ENCODE data around the gene WNK4.
A peak's percentile ranks its signal among the peaks of the same experiment; 100 is the strongest.

Gene WNK4

DNA sequence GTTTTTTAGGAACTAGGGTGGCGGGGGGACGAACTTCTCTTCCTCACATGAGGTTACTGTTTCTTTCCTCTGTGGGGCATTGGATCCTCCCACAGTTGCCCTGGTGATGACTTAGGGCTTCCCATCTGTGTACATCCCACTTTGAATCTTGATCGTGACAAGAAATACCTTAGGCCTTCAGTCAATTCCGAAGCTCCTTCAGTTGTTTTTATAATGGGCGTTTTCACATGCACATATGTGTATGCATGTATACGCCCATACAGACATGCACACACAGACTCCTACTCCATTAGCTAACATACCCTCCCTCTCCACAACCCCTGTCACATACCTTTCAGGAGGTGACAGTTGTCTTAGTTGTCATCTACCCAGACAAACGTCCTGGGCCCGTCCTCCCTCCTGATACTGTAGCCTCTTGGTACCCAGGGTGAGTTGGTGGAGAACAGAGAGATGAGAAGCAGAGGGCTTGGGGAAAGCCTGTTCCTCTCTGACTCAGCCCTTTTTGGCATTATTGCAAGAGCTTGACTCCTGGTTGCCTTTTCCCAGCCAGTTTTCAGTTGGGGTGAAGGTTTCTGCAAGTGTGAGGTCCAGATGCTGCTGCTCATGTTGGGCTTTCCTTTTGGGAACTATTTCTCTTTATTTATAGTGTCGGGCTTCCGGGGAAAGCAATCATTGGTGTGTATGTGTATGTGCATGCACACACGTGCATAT, 61.7 kb downstream of the WNK4 start:
- no peak for DNase-seq (ENCODE audit: low read depth in 3 of 3)

DNA sequence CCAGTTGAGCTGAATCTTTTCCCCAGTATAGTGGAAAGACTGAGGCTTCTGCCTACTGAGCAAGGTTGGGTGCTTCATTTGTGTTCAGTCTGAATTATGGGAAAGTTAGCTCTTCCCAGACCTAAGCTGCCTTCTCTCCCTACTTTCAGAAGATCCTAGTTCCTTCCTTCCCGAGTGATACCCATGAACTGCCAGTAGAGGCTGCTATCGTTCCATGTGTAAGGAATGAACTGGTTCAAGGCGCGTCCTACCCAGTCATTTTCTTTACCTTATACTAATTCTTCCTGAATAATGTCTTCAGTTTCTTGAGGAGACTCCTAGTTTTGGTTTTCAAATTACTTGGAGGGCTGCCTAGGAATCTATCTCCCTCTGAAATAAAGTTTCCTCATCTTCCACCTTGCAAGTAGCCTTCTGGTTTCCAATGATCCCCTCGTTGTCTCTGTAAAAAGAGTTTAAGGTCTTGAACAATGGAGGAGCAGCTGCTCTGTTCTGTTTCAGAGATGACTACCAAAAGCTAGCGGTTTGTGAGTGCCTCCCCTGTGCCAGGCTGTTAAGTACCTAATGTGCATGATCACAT, 63.0 kb downstream of the WNK4 start:
- DNase-seq (ENCODE audit: low read depth in 3 of 3) = no peak

DNA sequence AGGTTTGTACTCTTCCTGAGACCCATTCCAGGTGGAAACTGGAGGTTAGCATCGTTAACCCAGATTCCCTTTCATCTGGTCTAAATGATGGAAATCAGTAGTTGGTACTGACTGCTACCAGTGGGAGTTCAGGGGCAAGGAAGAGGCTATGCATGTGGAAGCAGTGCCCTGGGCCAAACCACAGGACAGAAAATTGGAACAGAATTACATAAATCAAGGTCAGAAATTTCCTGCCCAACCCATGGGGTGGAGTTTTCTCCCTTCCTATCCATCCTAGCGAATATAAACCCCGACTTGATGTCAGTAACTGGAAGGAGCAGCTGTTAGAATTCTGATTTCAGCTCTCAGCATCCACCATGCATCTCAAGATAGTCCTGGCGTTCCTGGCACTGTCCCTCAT, 63.9 kb downstream of the WNK4 start, which contains the start of gene AOC2:
Gene AOC2 (plus strand): TSS at position 310 of the 400 bp plus-strand sequence. CDS start 47 bp downstream, at position 357.
- DNase-seq (ENCODE audit: low read depth in 3 of 3) = no peak

DNA sequence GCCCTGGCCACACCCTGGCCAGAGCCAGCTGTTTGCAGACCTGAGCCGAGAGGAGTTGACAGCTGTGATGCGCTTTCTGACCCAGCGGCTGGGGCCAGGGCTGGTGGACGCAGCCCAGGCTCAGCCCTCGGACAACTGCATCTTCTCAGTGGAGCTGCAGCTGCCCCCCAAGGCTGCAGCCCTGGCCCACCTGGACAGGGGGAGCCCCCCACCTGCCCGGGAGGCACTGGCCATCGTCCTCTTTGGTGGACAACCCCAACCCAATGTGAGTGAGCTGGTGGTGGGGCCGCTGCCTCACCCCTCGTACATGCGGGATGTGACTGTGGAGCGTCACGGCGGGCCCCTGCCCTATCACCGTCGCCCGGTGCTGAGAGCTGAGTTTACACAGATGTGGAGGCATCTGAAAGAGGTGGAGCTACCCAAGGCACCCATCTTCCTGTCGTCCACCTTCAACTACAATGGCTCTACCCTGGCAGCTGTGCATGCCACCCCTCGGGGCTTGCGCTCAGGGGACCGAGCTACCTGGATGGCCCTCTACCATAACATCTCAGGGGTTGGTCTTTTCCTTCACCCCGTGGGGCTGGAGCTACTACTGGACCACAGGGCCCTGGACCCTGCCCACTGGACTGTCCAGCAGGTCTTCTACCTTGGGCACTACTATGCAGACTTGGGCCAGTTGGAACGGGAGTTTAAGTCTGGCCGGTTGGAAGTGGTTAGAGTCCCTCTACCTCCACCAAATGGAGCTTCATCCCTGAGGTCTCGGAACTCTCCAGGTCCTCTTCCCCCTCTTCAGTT, 64.5 kb downstream of the WNK4 start:
- DNase-seq (ENCODE audit: low read depth in 3 of 3) = no peak

DNA sequence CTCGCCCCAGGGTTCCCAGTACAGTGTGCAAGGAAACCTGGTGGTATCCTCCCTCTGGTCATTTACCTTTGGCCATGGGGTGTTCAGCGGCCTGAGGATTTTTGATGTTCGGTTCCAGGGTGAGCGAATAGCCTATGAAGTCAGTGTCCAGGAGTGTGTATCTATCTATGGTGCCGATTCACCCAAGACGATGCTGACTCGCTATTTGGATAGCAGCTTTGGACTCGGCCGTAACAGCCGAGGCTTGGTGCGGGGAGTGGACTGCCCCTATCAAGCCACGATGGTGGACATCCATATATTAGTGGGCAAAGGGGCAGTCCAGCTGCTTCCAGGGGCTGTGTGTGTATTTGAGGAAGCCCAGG, 65.1 kb downstream of the WNK4 start:
- DNase-seq (ENCODE audit: low read depth in 3 of 3) = no peak

DNA sequence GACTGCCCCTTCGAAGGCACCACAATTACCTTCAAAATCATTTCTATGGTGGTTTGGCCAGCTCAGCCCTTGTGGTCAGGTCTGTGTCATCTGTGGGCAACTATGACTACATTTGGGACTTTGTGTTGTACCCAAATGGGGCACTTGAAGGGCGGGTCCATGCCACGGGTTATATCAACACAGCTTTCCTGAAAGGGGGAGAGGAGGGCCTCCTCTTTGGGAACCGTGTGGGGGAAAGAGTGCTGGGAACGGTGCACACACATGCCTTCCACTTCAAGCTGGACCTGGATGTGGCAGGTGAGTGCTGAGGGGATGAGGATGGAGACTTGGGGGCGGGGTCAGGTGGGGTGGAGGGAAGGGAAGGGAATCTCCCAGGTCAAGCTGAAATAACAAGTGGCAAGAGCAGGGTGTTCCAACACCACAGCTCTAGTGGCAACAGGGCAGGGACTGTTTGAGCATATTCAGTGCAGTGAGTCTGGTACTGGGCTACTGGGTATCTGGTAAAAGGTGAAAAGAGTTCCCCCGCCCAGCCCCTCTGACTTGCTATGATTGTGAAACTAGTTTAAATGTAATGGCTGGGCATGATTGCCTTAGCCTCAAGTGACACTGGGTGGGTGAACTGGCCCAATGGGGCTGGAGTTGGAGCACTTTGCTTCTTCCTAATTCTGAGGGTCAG, 65.6 kb downstream of the WNK4 start:
- DNase-seq (ENCODE audit: low read depth in 3 of 3) = peak in 2 of 3 donors; percentile 32 to 38

Data from stimulated activated CD4-positive, alpha-beta T cell treated with anti-CD3 and anti-CD28 coated beads, TNF-alpha, amount 100 ng/mL, for 48 hours (primary cell).